Kidney glomerular epithelial cell (primary cell): Measurements from ENCODE around the gene CYP4A11.
"Not testable (repeated sequence)": the region's sequence is repeated elsewhere in the genome, so short reads cannot be mapped to it uniquely, and the experiment has no call there.

Source experiments
- DNase-seq: peaks from one replicate; lab custom pipeline; 2025; lab: John Stamatoyannopoulos, UW

The CYP4A11 gene

DNA sequence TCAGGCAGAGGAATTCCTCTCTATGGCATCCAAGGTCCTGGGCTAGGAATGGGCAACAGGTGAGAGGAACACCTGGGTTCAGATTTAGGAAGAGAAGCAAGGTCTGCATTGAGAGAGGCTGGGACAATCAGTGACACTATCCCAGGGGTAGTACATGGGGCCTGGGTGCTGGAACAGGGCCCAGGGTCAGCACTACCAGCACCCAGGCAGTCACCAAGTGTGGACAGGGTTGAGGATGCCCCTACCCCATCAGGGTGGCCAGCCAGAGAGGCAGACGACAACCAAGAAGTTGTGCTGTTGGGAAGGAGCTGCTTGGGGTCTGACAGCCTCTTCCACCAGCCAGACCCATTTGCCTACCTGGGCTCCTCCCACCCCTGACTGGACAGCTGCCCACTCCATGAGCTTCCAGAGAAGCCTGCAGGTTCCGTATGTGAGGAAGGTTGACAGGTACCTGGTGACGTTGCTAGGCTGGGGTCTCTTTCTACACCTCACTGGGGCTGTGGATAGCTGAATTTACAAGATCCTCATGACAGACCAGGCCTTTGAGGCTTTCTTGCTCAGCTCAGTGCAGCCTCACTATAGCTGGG lies 13.9 kb downstream of the CYP4A11 start:
- no peak for DNase-seq

DNA sequence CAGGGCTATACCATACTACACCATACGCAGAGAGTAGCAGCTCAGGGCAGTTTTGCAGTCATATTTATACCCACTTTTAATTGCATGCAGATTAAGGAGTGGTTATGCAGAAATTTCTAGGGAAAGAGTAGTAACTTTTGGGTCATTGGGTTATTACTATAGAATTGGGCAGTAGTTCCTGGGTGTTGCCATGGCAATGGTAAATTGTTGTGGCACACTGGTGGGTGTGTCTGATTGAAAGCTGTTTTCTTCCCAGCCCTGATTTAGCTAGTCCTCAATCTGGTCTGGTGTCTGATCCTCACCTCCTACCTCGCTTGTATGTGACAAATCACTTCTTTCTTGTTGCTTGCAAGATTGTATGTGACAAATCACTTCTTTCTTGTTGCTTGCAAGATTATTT lies 30.5 kb downstream of the CYP4A11 start:
- DNase-seq = no peak

DNA sequence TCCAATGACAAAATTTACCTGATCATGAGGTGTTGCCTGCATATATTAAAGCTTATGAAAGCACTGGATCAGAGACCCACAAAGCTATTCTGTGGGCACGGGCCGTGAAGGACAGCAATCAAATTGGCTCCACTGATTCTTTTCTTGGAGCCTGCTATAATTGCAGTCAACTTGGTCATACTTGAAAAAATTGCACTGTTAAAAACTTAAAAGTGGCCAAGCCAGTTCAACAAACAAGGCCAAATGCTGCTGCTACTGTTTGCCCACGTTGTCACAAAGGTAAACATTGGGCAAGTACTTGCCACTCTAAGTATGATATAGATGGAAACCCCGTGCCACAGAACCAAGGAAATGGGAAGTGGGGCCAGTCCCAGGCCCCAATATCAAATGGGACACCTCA lies 37.8 kb downstream of the CYP4A11 start:
- DNase-seq = no peak

DNA sequence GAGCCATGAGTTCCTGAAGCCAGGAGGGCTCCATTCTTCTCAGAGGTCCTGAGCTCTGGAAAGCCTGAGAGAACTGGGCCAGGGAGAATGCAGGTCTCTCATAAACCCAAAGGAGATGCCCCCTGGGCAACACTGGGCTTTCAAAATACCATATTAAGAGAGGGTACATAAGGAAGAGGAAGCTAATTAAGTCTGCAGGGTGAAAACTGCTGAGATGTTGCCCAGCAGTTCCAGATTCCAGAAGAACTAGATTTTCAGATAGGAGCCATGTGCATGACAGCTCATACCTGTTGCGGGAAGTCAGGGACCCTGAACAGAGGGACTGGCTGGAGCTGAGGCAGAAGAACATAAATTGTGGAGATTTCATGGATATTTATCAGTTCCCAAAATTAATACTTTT lies 40.9 kb downstream of the CYP4A11 start:
- DNase-seq = no peak

DNA sequence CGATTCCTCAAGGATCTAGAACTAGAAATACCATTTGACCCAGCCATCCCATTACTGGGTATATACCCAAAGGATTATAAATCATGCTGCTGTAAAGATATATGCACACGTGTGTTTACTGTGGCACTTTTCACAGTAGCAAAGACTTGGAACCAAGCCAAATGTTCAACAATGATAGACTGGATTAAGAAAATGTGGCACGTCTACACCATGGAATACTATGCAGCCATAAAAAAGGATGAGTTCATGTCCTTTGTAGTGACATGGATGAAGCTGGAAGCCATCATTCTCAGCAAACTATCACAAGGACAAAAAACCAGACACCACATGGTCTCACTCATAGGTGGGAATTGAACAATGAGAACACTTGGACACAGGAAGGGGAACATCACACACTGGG lies 59.6 kb downstream of the CYP4A11 start:
- DNase-seq = not testable (repeated sequence)
